ENCODE results near the gene PTPN4. TPM values are rescaled to one million over a fixed set of nuclear protein-coding genes. Genes with fewer than 3 reads are reported as not detected.

PTPN4 gene
- total and polyA plus RNA-seq, 10 of the 15 experiments (the other 5 are each of a cell fraction or from before 2014, with no cell fraction given), result 5.0 to 29.7 (median 23.7) TPM

- in situ Hi-C loops (cut with MboI) (no loop called here), intact Hi-C loops (cut with micrococcal nuclease; ENCODE audit: unreplicated experiment) (no loop called here)
- RAD21 ChIA-PET (ENCODE audit: unreplicated experiment), result no interaction called here
- no peak for TF ChIP-seq POLR2AphosphoS5 (IDR thresholded peaks at IDR 0.05; ENCODE audit: low read length)
- no peak for TF ChIP-seq HDAC6 (IDR thresholded peaks at IDR 0.05; ENCODE audit: unreplicated experiment)
- no peak for TF ChIP-seq CBFB (IDR thresholded peaks at IDR 0.05; ENCODE audit: low read depth)
- TF ChIP-seq RAD51 (IDR thresholded peaks at IDR 0.05), result no peak
- no peak for TF ChIP-seq FOXM1 (IDR thresholded peaks at IDR 0.05; ENCODE audit: low read depth, low read length)
- TF ChIP-seq RAD21 (IDR thresholded peaks at IDR 0.05; ENCODE audit: insufficient read depth, low read depth, low read length), result no peak
- TF ChIP-seq RFX5 (IDR thresholded peaks at IDR 0.05; ENCODE audit: low read depth, low read length), result no peak
- TF ChIP-seq CUX1 (IDR thresholded peaks at IDR 0.05; ENCODE audit: insufficient replicate concordance, low read depth, low read length), result no peak
- TF ChIP-seq DPF2 (IDR thresholded peaks at IDR 0.05), result no peak
- TF ChIP-seq, protein P1, sequence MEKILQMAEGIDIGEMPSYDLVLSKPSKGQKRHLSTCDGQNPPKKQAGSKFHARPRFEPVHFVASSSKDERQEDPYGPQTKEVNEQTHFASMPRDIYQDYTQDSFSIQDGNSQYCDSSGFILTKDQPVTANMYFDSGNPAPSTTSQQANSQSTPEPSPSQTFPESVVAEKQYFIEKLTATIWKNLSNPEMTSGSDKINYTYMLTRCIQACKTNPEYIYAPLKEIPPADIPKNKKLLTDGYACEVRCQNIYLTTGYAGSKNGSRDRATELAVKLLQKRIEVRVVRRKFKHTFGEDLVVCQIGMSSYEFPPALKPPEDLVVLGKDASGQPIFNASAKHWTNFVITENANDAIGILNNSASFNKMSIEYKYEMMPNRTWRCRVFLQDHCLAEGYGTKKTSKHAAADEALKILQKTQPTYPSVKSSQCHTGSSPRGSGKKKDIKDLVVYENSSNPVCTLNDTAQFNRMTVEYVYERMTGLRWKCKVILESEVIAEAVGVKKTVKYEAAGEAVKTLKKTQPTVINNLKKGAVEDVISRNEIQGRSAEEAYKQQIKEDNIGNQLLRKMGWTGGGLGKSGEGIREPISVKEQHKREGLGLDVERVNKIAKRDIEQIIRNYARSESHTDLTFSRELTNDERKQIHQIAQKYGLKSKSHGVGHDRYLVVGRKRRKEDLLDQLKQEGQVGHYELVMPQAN (conservative IDR thresholded peaks at IDR 0.05), result no peak
- no peak for TF ChIP-seq SMAD5 (IDR thresholded peaks at IDR 0.05; ENCODE audit: low read depth)
- TF ChIP-seq CHD4 (IDR thresholded peaks at IDR 0.05), result no peak
- no peak for TF ChIP-seq NR2C1 (IDR thresholded peaks at IDR 0.05)
- TF ChIP-seq MEF2B (IDR thresholded peaks at IDR 0.05; ENCODE audit: partially characterized antibody, poor library complexity, severe bottlenecking), result no peak
- no peak for TF ChIP-seq ZBED1 (IDR thresholded peaks at IDR 0.05; ENCODE audit: borderline replicate concordance)
- TF ChIP-seq, protein P2, sequence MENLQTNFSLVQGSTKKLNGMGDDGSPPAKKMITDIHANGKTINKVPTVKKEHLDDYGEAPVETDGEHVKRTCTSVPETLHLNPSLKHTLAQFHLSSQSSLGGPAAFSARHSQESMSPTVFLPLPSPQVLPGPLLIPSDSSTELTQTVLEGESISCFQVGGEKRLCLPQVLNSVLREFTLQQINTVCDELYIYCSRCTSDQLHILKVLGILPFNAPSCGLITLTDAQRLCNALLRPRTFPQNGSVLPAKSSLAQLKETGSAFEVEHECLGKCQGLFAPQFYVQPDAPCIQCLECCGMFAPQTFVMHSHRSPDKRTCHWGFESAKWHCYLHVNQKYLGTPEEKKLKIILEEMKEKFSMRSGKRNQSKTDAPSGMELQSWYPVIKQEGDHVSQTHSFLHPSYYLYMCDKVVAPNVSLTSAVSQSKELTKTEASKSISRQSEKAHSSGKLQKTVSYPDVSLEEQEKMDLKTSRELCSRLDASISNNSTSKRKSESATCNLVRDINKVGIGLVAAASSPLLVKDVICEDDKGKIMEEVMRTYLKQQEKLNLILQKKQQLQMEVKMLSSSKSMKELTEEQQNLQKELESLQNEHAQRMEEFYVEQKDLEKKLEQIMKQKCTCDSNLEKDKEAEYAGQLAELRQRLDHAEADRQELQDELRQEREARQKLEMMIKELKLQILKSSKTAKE (IDR thresholded peaks at IDR 0.05; ENCODE audit: low read depth, poor library complexity, severe bottlenecking), result no peak
These were observed 76.9 kb downstream of the PTPN4 start for GRCh38 chr2:119836455-119837142.

More at GRCh38 chr2:119836455-119837142, 76.9 kb downstream of the PTPN4 start:
- Histone ChIP-seq H2AFZ (ENCODE audit: control insufficient read depth, low read depth, low read length) (no peak overlapping the region), H3K36me3 (ENCODE audit: control insufficient read depth in 2 of 2, insufficient read depth in 2 of 2, low read length in 1 of 2) (no peaks in the 10 kb centered on the region; a peak in 1 of 4 replicates), H3K4me3 (no peak overlapping the region), H3K27ac (ENCODE audit: control insufficient read depth, insufficient read depth) (no peak overlapping the region), H3K79me2 (ENCODE audit: control insufficient read depth, insufficient read depth, low read length) (no peaks in the 10 kb centered on the region), H4K20me1 (ENCODE audit: control insufficient read depth, insufficient read depth) (no peaks in the 10 kb centered on the region), H3K9me3 (replicated peaks; ENCODE audit: control insufficient read depth, insufficient read depth, low read length) (no peaks in the 10 kb centered on the region; the same call in 2 of the 3 replicates), H3K4me2 (ENCODE audit: control insufficient read depth, insufficient read depth) (no peak overlapping the region), H3K9ac (ENCODE audit: control insufficient read depth, insufficient read depth, low read length) (no peak overlapping the region), H3K27me3 (replicated peaks in 1 of 2; ENCODE audit: control insufficient read depth in 2 of 2, insufficient read depth in 2 of 2, low read length in 1 of 2) (no peaks in the 10 kb centered on the region), H3K4me1 (ENCODE audit: control insufficient read depth, insufficient read depth, low read length) (no peaks in the 10 kb centered on the region)
- ChIA-PET SMC1A (ENCODE audit: uncharacterized antibody, unreplicated experiment) (no interaction called here), CTCF (interaction anchor here (1.8 to 2.3 kb wide), 2 partner anchors 8 to 338 kb away, joined by 4 to 5 read pairs; no protein-coding TSS in a partner anchor), POLR2A (no interaction called here)
- DNase-seq (ENCODE audit: low read depth, low spot score) (no peak), FAIRE-seq (no peak), ATAC-seq (no peak)
- WGBS (ENCODE audit: insufficient coverage, insufficient replicate concordance, low lambda C conversion rate, missing lambda C conversion rate), result 94% methylated on average over 22 of the region's 22 CpGs
- no TSS peak for BruUV-seq (replicated peaks)

Data from GM12878 (cell line).